ENCODE measurements around the gene CDIPT. TPM values are rescaled to one million over a fixed set of nuclear protein-coding genes. Genes with fewer than 3 reads are reported as not detected.
A peak's percentile ranks its signal among the peaks of the same experiment; 100 is the strongest.

Gene CDIPT
- total and polyA plus RNA-seq, 9 donors, result 29.0 to 52.8 (median 43.7) TPM

GRCh38 chr16:29863669-29863984, 601 bp upstream of the CDIPT start:
- Histone ChIP-seq H3K27me3 (ENCODE audit: control insufficient read depth, insufficient read depth, low read length) (no peaks in the 10 kb centered on the region), H3K27ac (ENCODE audit: low read length) (no peak overlapping the region), H3K36me3 (ENCODE audit: control insufficient read depth, insufficient read depth, low read length) (peaks cover 25% of the 10 kb centered on the region), H3K9me3 (replicated peaks; ENCODE audit: control insufficient read depth, low read depth, low read length) (no peaks in the 10 kb centered on the region), H3K4me1 (ENCODE audit: control insufficient read depth, insufficient read depth, low read length) (peaks cover 12% of the 10 kb centered on the region), H3K4me3 (ENCODE audit: low read length) (peak overlapping the region; percentile 2)
- 22% methylated on average over 10 of the region's 16 CpGs for WGBS (ENCODE audit: insufficient coverage)
- DNase-seq, result no peak

- Histone ChIP-seq H3K4me1 (ENCODE audit: control insufficient read depth, insufficient read depth, low read length) (peaks cover 12% of the 10 kb centered on the region), H3K36me3 (ENCODE audit: control insufficient read depth, insufficient read depth, low read length) (peaks cover 28% of the 10 kb centered on the region), H3K9me3 (replicated peaks; ENCODE audit: control insufficient read depth, low read depth, low read length) (no peaks in the 10 kb centered on the region), H3K27ac (ENCODE audit: low read length) (peak overlapping the region; percentile 20), H3K27me3 (ENCODE audit: control insufficient read depth, insufficient read depth, low read length) (no peaks in the 10 kb centered on the region), H3K4me3 (ENCODE audit: low read length) (peak overlapping the region; percentile 85)
- WGBS (ENCODE audit: insufficient coverage), result 0% methylated on average over 25 of the region's 27 CpGs
- DNase-seq, result peak; percentile 33
These were observed 593 bp downstream of the CDIPT start for GRCh38 chr16:29862383-29862883.

GRCh38 chr16:29860218-29860617, 2.8 kb downstream of the CDIPT start:
- H3K27me3 ChIP-seq (ENCODE audit: control insufficient read depth, insufficient read depth, low read length), result no peaks in the 10 kb centered on the region
- no peak overlapping the region for H3K27ac ChIP-seq (ENCODE audit: low read length)
- H3K4me1 ChIP-seq (ENCODE audit: control insufficient read depth, insufficient read depth, low read length), result peaks cover 14% of the 10 kb centered on the region
- no peaks in the 10 kb centered on the region for H3K9me3 ChIP-seq (replicated peaks; ENCODE audit: control insufficient read depth, low read depth, low read length)
- DNase-seq, result no peak
- H3K4me3 ChIP-seq (ENCODE audit: low read length), result no peak overlapping the region
- 96% methylated on average over 5 of the region's 9 CpGs for WGBS (ENCODE audit: insufficient coverage)
- peaks cover 28% of the 10 kb centered on the region for H3K36me3 ChIP-seq (ENCODE audit: control insufficient read depth, insufficient read depth, low read length)

- no peak for DNase-seq
- Histone ChIP-seq H3K4me1 (ENCODE audit: control insufficient read depth, insufficient read depth, low read length) (peaks cover 14% of the 10 kb centered on the region), H3K27ac (ENCODE audit: low read length) (no peak overlapping the region), H3K9me3 (replicated peaks; ENCODE audit: control insufficient read depth, low read depth, low read length) (no peaks in the 10 kb centered on the region), H3K27me3 (ENCODE audit: control insufficient read depth, insufficient read depth, low read length) (no peaks in the 10 kb centered on the region), H3K4me3 (ENCODE audit: low read length) (no peak overlapping the region), H3K36me3 (ENCODE audit: control insufficient read depth, insufficient read depth, low read length) (peaks cover 28% of the 10 kb centered on the region)
- 89% methylated on average over 13 of the region's 19 CpGs for WGBS (ENCODE audit: insufficient coverage)
These were observed 4.1 kb downstream of the CDIPT start for GRCh38 chr16:29858974-29859373.

GRCh38 chr16:29858149-29858849, 4.7 kb downstream of the CDIPT start:
- WGBS (ENCODE audit: insufficient coverage), result 78% methylated on average over 5 of the region's 10 CpGs
- H3K36me3 ChIP-seq (ENCODE audit: control insufficient read depth, insufficient read depth, low read length), result peaks cover 28% of the 10 kb centered on the region
- no peak for DNase-seq
- peaks cover 10% of the 10 kb centered on the region for H3K4me1 ChIP-seq (ENCODE audit: control insufficient read depth, insufficient read depth, low read length)
- no peaks in the 10 kb centered on the region for H3K27me3 ChIP-seq (ENCODE audit: control insufficient read depth, insufficient read depth, low read length)
- no peak overlapping the region for H3K4me3 ChIP-seq (ENCODE audit: low read length)
- H3K27ac ChIP-seq (ENCODE audit: low read length), result no peak overlapping the region
- no peaks in the 10 kb centered on the region for H3K9me3 ChIP-seq (replicated peaks; ENCODE audit: control insufficient read depth, low read depth, low read length)

GRCh38 chr16:29857133-29857760, 5.8 kb downstream of the CDIPT start:
- Histone ChIP-seq H3K27me3 (ENCODE audit: control insufficient read depth, insufficient read depth, low read length) (no peaks in the 10 kb centered on the region), H3K4me3 (ENCODE audit: low read length) (no peak overlapping the region), H3K4me1 (ENCODE audit: control insufficient read depth, insufficient read depth, low read length) (peaks cover 7% of the 10 kb centered on the region), H3K27ac (ENCODE audit: low read length) (no peak overlapping the region), H3K9me3 (replicated peaks; ENCODE audit: control insufficient read depth, low read depth, low read length) (no peaks in the 10 kb centered on the region), H3K36me3 (ENCODE audit: control insufficient read depth, insufficient read depth, low read length) (peaks cover 28% of the 10 kb centered on the region)
- WGBS (ENCODE audit: insufficient coverage), result 80% methylated on average over 2 of the region's 7 CpGs
- no peak for DNase-seq

- Histone ChIP-seq H3K4me3 (ENCODE audit: low read length) (no peak overlapping the region), H3K27ac (ENCODE audit: low read length) (no peak overlapping the region), H3K9me3 (replicated peaks; ENCODE audit: control insufficient read depth, low read depth, low read length) (no peaks in the 10 kb centered on the region), H3K36me3 (ENCODE audit: control insufficient read depth, insufficient read depth, low read length) (peaks cover 12% of the 10 kb centered on the region), H3K27me3 (ENCODE audit: control insufficient read depth, insufficient read depth, low read length) (no peaks in the 10 kb centered on the region), H3K4me1 (ENCODE audit: control insufficient read depth, insufficient read depth, low read length) (peaks cover 2% of the 10 kb centered on the region)
- 84% methylated on average over 3 of the region's 5 CpGs for WGBS (ENCODE audit: insufficient coverage)
- no peak for DNase-seq
These were observed 8.4 kb downstream of the CDIPT start for GRCh38 chr16:29854520-29855100.

GRCh38 chr16:29852654-29853053, 10.4 kb downstream of the CDIPT start:
- peaks cover 2% of the 10 kb centered on the region for H3K36me3 ChIP-seq (ENCODE audit: control insufficient read depth, insufficient read depth, low read length)
- H3K4me1 ChIP-seq (ENCODE audit: control insufficient read depth, insufficient read depth, low read length), result peaks cover 2% of the 10 kb centered on the region
- no CpG with 5 or more reads among the region's 7 CpGs for WGBS (ENCODE audit: insufficient coverage)
- H3K27ac ChIP-seq (ENCODE audit: low read length), result peak overlapping the region; percentile 32
- no peaks in the 10 kb centered on the region for H3K27me3 ChIP-seq (ENCODE audit: control insufficient read depth, insufficient read depth, low read length)
- H3K9me3 ChIP-seq (replicated peaks; ENCODE audit: control insufficient read depth, low read depth, low read length), result no peaks in the 10 kb centered on the region
- DNase-seq, result peak; percentile 87
- H3K4me3 ChIP-seq (ENCODE audit: low read length), result no peak overlapping the region

GRCh38 chr16:29850998-29851397, 12.0 kb downstream of the CDIPT start:
- H3K9me3 ChIP-seq (replicated peaks; ENCODE audit: control insufficient read depth, low read depth, low read length), result no peaks in the 10 kb centered on the region
- no peak for DNase-seq
- WGBS (ENCODE audit: insufficient coverage), result no CpG with 5 or more reads among the region's 3 CpGs
- H3K36me3 ChIP-seq (ENCODE audit: control insufficient read depth, insufficient read depth, low read length), result peaks cover 9% of the 10 kb centered on the region
- no peaks in the 10 kb centered on the region for H3K4me1 ChIP-seq (ENCODE audit: control insufficient read depth, insufficient read depth, low read length)
- H3K27ac ChIP-seq (ENCODE audit: low read length), result no peak overlapping the region
- no peak overlapping the region for H3K4me3 ChIP-seq (ENCODE audit: low read length)
- no peaks in the 10 kb centered on the region for H3K27me3 ChIP-seq (ENCODE audit: control insufficient read depth, insufficient read depth, low read length)

- H3K9me3 ChIP-seq (replicated peaks; ENCODE audit: control insufficient read depth, low read depth, low read length), result no peaks in the 10 kb centered on the region
- H3K4me3 ChIP-seq (ENCODE audit: low read length), result no peak overlapping the region
- no peaks in the 10 kb centered on the region for H3K4me1 ChIP-seq (ENCODE audit: control insufficient read depth, insufficient read depth, low read length)
- DNase-seq, result no peak
- H3K27me3 ChIP-seq (ENCODE audit: control insufficient read depth, insufficient read depth, low read length), result no peaks in the 10 kb centered on the region
- H3K27ac ChIP-seq (ENCODE audit: low read length), result no peak overlapping the region
- 17% methylated on average over 1 of the region's 5 CpGs for WGBS (ENCODE audit: insufficient coverage)
- H3K36me3 ChIP-seq (ENCODE audit: control insufficient read depth, insufficient read depth, low read length), result peaks cover 21% of the 10 kb centered on the region
These were observed 13.5 kb downstream of the CDIPT start for GRCh38 chr16:29849505-29849904.
